K562 (cell line): Measurements from ENCODE around the gene NUCKS1. TPM values are rescaled to one million over a fixed set of nuclear protein-coding genes. Genes with fewer than 3 reads are reported as not detected.
A peak's percentile ranks its signal among the peaks of the same experiment; 100 is the strongest.

ENCODE experiments used
- ARID3B ChIP-seq: fragments of 250-450 bp; sonication (Bioruptor Pico); IDR thresholded peaks from 2 replicates; pipeline ENCODE4 v1.4.0; 2020; ENCODE audit warnings: borderline replicate concordance
- MEF2D ChIP-seq: conservative IDR thresholded peaks from 2 replicates; pipeline ENCODE4 v1.6.1; 2016; ENCODE audit warnings: low read depth, missing genetic modification characterization, missing compliant biosample characterization
- MYC ChIP-seq, 2 experiments: fragments of 250-450 bp in 1 of 2; sonication (Bioruptor Pico) in 1 of 2; IDR thresholded peaks; 2 replicates each; pipeline versions ENCODE4 v1.5.1 to v1.6.1; 2012 to 2021; ENCODE audit warnings: low read depth in 2 of 2, borderline replicate concordance in 1 of 2, improper control_type of control experiment in 1 of 2, low read length in 1 of 2, mild to moderate bottlenecking in 1 of 2, moderate library complexity in 1 of 2
- PTTG1 ChIP-seq: fragments of 450-650 bp; IDR thresholded peaks from 2 replicates; pipeline ENCODE4 v1.6.1; 2016; ENCODE audit warnings: low read depth, mild to moderate bottlenecking, missing genetic modification characterization, missing compliant biosample characterization
- RB1 ChIP-seq: fragments of 450-650 bp; IDR thresholded peaks from 2 replicates; pipeline ENCODE4 v1.6.1; 2017; ENCODE audit warnings: low read depth, mild to moderate bottlenecking
- TCF3 ChIP-seq: sonication (generic); formaldehyde crosslinking; IDR thresholded peaks from 2 replicates; pipeline ENCODE4 v1.4.0; 2020; ENCODE audit warnings: mild to moderate bottlenecking, missing genetic modification reagents
- TEAD2 ChIP-seq: fragments of 450-650 bp; IDR thresholded peaks from 2 replicates; pipeline ENCODE4 v1.6.1; 2016; ENCODE audit warnings: missing genetic modification characterization, control low read depth, missing compliant biosample characterization
- TOE1 ChIP-seq, 2 experiments: fragments of 450-650 bp in 1 of 2; sonication (generic) in 1 of 2; formaldehyde crosslinking in 1 of 2; IDR thresholded peaks; 2 replicates each; pipeline versions ENCODE4 v1.7.1 to v1.8.0; 2016 to 2022; ENCODE audit warnings: borderline replicate concordance in 2 of 2, mild to moderate bottlenecking in 2 of 2, antibody characterized with exemption in 1 of 2, inconsistent platforms in 1 of 2, low read depth in 1 of 2, missing genetic modification reagents in 1 of 2, moderate library complexity in 1 of 2
- ZNF146 ChIP-seq: IDR thresholded peaks from one replicate; pipeline ENCODE4 v1.6.1; 2018; ENCODE audit warnings: missing compliant biosample characterization; ENCODE audit not compliant: unreplicated experiment
- ZNF707 ChIP-seq: fragments of 250-450 bp; sonication (Bioruptor Pico); conservative IDR thresholded peaks from 2 replicates; pipeline ENCODE4 v1.8.0; 2022; ENCODE audit warnings: inconsistent platforms, mild to moderate bottlenecking, moderate library complexity
- ZNF717 ChIP-seq: fragments of 250-450 bp; sonication (Bioruptor Pico); IDR thresholded peaks from 2 replicates; pipeline ENCODE4 v1.5.0; 2021
- ZSCAN29 ChIP-seq: fragments of 450-650 bp; IDR thresholded peaks from 2 replicates; pipeline ENCODE4 v1.6.1; 2017
- polyA plus RNA-seq, 8 experiments: library from polyadenylated mRNA; depleted of rRNA in 4 of 8; stranded (reverse) in 5 of 8; unstranded in 3 of 8; fragments of >200 nt; fragmentation: Nextera tagmentation in 2 of 8; fragmentation: Illumina TruSeq in 1 of 8; extraction: Ambion mirVana in 2 of 8; extraction: Trizol in 1 of 8; gene quantifications; 2 replicates each; pipeline versions ENCODE4 v1.2.1 to v1.2.3, GENCODE V29; 2011 to 2014; ENCODE audit warnings: inconsistent platforms in 1 of 8, missing spikeins in 1 of 8
- total RNA-seq, 7 experiments: library from RNA; depleted of rRNA in 6 of 7; stranded (reverse); fragments of >200 nt in 6 of 7; fragmentation: Illumina TruSeq in 2 of 7; extraction: Trizol in 2 of 7; gene quantifications; 2 replicates each; pipeline versions ENCODE4 v1.2.1 to v1.2.3, GENCODE V29; 2011 to 2021; ENCODE audit warnings: low replicate concordance in 1 of 7
- TF ChIP-seq, protein P1 (sequence below): sonication (generic); formaldehyde crosslinking; IDR thresholded peaks from 2 replicates; pipeline ENCODE4 v1.8.1; 2023; ENCODE audit warnings: missing genetic modification reagents, mild to moderate bottlenecking, borderline replicate concordance
- TF ChIP-seq, protein P2 (sequence below): sonication (generic); formaldehyde crosslinking; IDR thresholded peaks from 2 replicates; pipeline ENCODE4 v1.8.0; 2022; ENCODE audit warnings: missing genetic modification reagents, mild to moderate bottlenecking, borderline replicate concordance

Gene NUCKS1
- total and polyA plus RNA-seq, 9 of the 15 experiments (the other 6 are each of a cell fraction or from before 2014, with no cell fraction given): 66.7 to 244 (median 149) TPM

- TF ChIP-seq, protein P1, sequence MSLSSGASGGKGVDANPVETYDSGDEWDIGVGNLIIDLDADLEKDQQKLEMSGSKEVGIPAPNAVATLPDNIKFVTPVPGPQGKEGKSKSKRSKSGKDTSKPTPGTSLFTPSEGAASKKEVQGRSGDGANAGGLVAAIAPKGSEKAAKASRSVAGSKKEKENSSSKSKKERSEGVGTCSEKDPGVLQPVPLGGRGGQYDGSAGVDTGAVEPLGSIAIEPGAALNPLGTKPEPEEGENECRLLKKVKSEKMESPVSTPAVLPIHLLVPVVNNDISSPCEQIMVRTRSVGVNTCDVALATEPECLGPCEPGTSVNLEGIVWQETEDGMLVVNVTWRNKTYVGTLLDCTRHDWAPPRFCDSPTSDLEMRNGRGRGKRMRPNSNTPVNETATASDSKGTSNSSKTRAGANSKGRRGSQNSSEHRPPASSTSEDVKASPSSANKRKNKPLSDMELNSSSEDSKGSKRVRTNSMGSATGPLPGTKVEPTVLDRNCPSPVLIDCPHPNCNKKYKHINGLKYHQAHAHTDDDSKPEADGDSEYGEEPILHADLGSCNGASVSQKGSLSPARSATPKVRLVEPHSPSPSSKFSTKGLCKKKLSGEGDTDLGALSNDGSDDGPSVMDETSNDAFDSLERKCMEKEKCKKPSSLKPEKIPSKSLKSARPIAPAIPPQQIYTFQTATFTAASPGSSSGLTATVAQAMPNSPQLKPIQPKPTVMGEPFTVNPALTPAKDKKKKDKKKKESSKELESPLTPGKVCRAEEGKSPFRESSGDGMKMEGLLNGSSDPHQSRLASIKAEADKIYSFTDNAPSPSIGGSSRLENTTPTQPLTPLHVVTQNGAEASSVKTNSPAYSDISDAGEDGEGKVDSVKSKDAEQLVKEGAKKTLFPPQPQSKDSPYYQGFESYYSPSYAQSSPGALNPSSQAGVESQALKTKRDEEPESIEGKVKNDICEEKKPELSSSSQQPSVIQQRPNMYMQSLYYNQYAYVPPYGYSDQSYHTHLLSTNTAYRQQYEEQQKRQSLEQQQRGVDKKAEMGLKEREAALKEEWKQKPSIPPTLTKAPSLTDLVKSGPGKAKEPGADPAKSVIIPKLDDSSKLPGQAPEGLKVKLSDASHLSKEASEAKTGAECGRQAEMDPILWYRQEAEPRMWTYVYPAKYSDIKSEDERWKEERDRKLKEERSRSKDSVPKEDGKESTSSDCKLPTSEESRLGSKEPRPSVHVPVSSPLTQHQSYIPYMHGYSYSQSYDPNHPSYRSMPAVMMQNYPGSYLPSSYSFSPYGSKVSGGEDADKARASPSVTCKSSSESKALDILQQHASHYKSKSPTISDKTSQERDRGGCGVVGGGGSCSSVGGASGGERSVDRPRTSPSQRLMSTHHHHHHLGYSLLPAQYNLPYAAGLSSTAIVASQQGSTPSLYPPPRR (CRISPR knock-in tag): 0 out of 2 replicates have a peak, but pooled peaks have one; percentile 37
- TF ChIP-seq TEAD2 (tag) (peak; percentile 47), RB1 (peak; percentile 96), TCF3 (CRISPR knock-in tag) (no peak), ZNF717 (CRISPR knock-in tag) (no peak), MEF2D (0 out of 2 replicates have a peak, but pooled peaks have one; percentile 56), ZNF146 (CRISPR knock-in tag) (no peak), ARID3B (CRISPR knock-in tag) (no peak), TOE1 (IDR thresholded peaks at IDR 0.05; ENCODE audit: borderline replicate concordance) (peak; percentile 77; the same call in 1 of the 2 replicates), TOE1 (CRISPR knock-in tag; IDR thresholded peaks at IDR 0.05; ENCODE audit: borderline replicate concordance, low read depth) (no peak), ZNF707 (0 out of 2 replicates have a peak, but pooled peaks have one; percentile 47), ZSCAN29 (peak; percentile 40; the same call in 1 of the 2 replicates), MYC (IDR thresholded peaks at IDR 0.05; ENCODE audit: low read depth, low read length) (peak; percentile 76), MYC (CRISPR knock-in tag; IDR thresholded peaks at IDR 0.05; ENCODE audit: borderline replicate concordance, low read depth) (no peak), PTTG1 (tag) (peak; percentile 59; the same call in 1 of the 2 replicates)
- TF ChIP-seq, protein P2, sequence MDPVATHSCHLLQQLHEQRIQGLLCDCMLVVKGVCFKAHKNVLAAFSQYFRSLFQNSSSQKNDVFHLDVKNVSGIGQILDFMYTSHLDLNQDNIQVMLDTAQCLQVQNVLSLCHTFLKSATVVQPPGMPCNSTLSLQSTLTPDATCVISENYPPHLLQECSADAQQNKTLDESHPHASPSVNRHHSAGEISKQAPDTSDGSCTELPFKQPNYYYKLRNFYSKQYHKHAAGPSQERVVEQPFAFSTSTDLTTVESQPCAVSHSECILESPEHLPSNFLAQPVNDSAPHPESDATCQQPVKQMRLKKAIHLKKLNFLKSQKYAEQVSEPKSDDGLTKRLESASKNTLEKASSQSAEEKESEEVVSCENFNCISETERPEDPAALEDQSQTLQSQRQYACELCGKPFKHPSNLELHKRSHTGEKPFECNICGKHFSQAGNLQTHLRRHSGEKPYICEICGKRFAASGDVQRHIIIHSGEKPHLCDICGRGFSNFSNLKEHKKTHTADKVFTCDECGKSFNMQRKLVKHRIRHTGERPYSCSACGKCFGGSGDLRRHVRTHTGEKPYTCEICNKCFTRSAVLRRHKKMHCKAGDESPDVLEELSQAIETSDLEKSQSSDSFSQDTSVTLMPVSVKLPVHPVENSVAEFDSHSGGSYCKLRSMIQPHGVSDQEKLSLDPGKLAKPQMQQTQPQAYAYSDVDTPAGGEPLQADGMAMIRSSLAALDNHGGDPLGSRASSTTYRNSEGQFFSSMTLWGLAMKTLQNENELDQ (CRISPR knock-in tag): 0 out of 2 replicates have a peak, but pooled peaks have one; percentile 33
Measured at GRCh38 chr1:205750138-205751035, at the start of gene NUCKS1 (continued).
